Sigmoid colon (tissue), 7 donors: ENCODE data around the gene CLEC16A. TPM values are rescaled to one million over a fixed set of nuclear protein-coding genes. Genes with fewer than 3 reads are reported as not detected.

Experiments
- DNase-seq: peaks from one replicate; pipeline ENCODE4 v3.0.0-alpha.2; 2019
- H3K27ac ChIP-seq, 4 donors: fragments of 200-600 bp; sonication (generic); one replicate each; pipeline ENCODE4 v1.5.1; 2016 to 2019; ENCODE audit warnings: mild to moderate bottlenecking in 1 of 4
- H3K27me3 ChIP-seq, 3 donors: fragments of 200-600 bp; sonication (generic); one replicate each; pipeline ENCODE4 v1.5.1; 2019; ENCODE audit warnings: mild to moderate bottlenecking in 1 of 3
- H3K36me3 ChIP-seq, 4 donors: fragments of 200-600 bp; sonication (generic); one replicate each; pipeline ENCODE4 v1.5.1; 2016 to 2019
- H3K4me1 ChIP-seq, 4 donors: fragments of 200-600 bp; sonication (generic); one replicate each; pipeline ENCODE4 v1.5.1; 2017 to 2019
- H3K4me3 ChIP-seq, 4 donors: fragments of 200-600 bp; sonication (generic); one replicate each; pipeline ENCODE4 v1.5.1; 2017 to 2019; ENCODE audit warnings: mild to moderate bottlenecking in 2 of 4, moderate library complexity in 1 of 4
- H3K9me3 ChIP-seq, 4 donors: fragments of 200-600 bp in 3 of 4; sonication (generic) in 3 of 4; one replicate each; pipeline versions ENCODE4 v1.5.1 to v1.6.1; 2013 to 2019
- CTCF ChIP-seq, 4 experiments: fragments of 450-650 bp in 3 of 4; fragments of 200-600 bp in 1 of 4; IDR thresholded peaks; one replicate each; pipeline ENCODE4 v1.5.1; 2016 to 2019; ENCODE audit warnings: antibody characterized with exemption in 4 of 4, mild to moderate bottlenecking in 3 of 4, moderate library complexity in 2 of 4
- EP300 ChIP-seq, 4 donors: sonication (generic); formaldehyde crosslinking; IDR thresholded peaks; one replicate each; pipeline ENCODE4 v1.6.1; 2017; ENCODE audit warnings: antibody characterized with exemption in 4 of 4
- POLR2A ChIP-seq, 2 donors: fragments of 450-650 bp; IDR thresholded peaks; one replicate each; pipeline ENCODE4 v1.6.1; 2016; ENCODE audit warnings: antibody characterized with exemption in 2 of 2, mild to moderate bottlenecking in 2 of 2, moderate library complexity in 2 of 2
- POLR2AphosphoS5 ChIP-seq, 4 donors: sonication (generic); formaldehyde crosslinking; IDR thresholded peaks; one replicate each; pipeline ENCODE4 v1.6.1; 2017; ENCODE audit warnings: antibody characterized with exemption in 4 of 4
- WGBS, 2 donors: extraction: QIAGEN DNeasy Blood & Tissue Kit; methylation state at CpG; one replicate each; pipeline ENCODE4 v1.1.7; 2013; 5-methylcytosine and 5-hydroxymethylcytosine counted together
- intact Hi-C: fragments of 100-400 bp; cut with DNase I; formaldehyde crosslinking; loops from one replicate; pipeline ENCODE4 v1.15.1; 2023
- polyA plus RNA-seq, 3 donors: library from polyadenylated mRNA; stranded (reverse); fragments of 200-250 nt; gene quantifications; one replicate each; pipeline ENCODE4 v1.2.3, GENCODE V29; 2013
- total RNA-seq, 4 donors: library from RNA; depleted of rRNA; stranded (reverse); fragments of >200 nt; gene quantifications; one replicate each; pipeline ENCODE4 v1.1.0, GENCODE V29; 2016
- donor health status: healthy with polysubstance abuse.
- donor health status: Bipolar disorder and iron deficiency.
- donor health status: healthy.

The CLEC16A gene
- total and polyA plus RNA-seq, 7 donors = 9.6 to 35.2 (median 24.6) TPM

- Histone ChIP-seq H3K27ac (no peak overlapping the region), H3K36me3 (peaks cover 0 to 30% (median 7%) of the 10 kb centered on the region in 4 donors)
- intact Hi-C loops = loop anchor here (5.0 to 10.0 kb wide), 3 partner anchors 674 to 827 kb away; partner anchors contain the start of genes SNN and ZC3H7A
Measured at GRCh38 chr16:10967986-10968385, 23.6 kb downstream of the CLEC16A start.

GRCh38 chr16:10968498-10968897 lies 24.1 kb downstream of the CLEC16A start:
- Histone ChIP-seq H3K27me3 (no peaks in the 10 kb centered on the region), H3K4me3 (no peak overlapping the region), H3K9me3 (no peaks in the 10 kb centered on the region), H3K27ac (no peak overlapping the region), H3K36me3 (peaks cover 0 to 29% (median 3%) of the 10 kb centered on the region in 4 donors), H3K4me1 (peaks cover 0 to 15% (median 10%) of the 10 kb centered on the region in 4 donors)
- intact Hi-C loops = loop anchor here (5.0 to 10.0 kb wide), 3 partner anchors 674 to 826 kb away; partner anchors contain the start of genes SNN and ZC3H7A
- no peak for DNase-seq
- no peak for TF ChIP-seq EP300 (IDR thresholded peaks at IDR 0.05)
- no peak for TF ChIP-seq POLR2AphosphoS5 (IDR thresholded peaks at IDR 0.05)
- TF ChIP-seq POLR2A (IDR thresholded peaks at IDR 0.05) = no peak
- no peak for TF ChIP-seq CTCF (IDR thresholded peaks at IDR 0.05)
- 90 to 93% methylated on average over 3 of the region's 3 CpGs for WGBS, 2 donors

More at GRCh38 chr16:10967986-10968385, 23.6 kb downstream of the CLEC16A start:
- H3K4me1 ChIP-seq = peaks cover 0 to 15% (median 10%) of the 10 kb centered on the region in 4 donors
- H3K4me3 ChIP-seq = no peak overlapping the region
- no peak for TF ChIP-seq POLR2AphosphoS5 (IDR thresholded peaks at IDR 0.05)
- no peak for TF ChIP-seq CTCF (IDR thresholded peaks at IDR 0.05)
- no peak for TF ChIP-seq POLR2A (IDR thresholded peaks at IDR 0.05)
- no peak for TF ChIP-seq EP300 (IDR thresholded peaks at IDR 0.05)
- DNase-seq = no peak
- WGBS, 2 donors = 79 to 90% methylated on average over 5 of the region's 5 CpGs
- no peaks in the 10 kb centered on the region for H3K9me3 ChIP-seq
- no peaks in the 10 kb centered on the region for H3K27me3 ChIP-seq

GRCh38 chr16:10969615-10970014 lies 25.3 kb downstream of the CLEC16A start:
- DNase-seq = no peak
- intact Hi-C loops = loop anchor here (5.0 to 10.0 kb wide), 4 partner anchors 215 to 825 kb away; partner anchors contain the start of genes SNN and ZC3H7A
- peaks cover 0 to 10% (median 5%) of the 10 kb centered on the region in 4 donors for H3K4me1 ChIP-seq
- H3K9me3 ChIP-seq = no peaks in the 10 kb centered on the region
- H3K36me3 ChIP-seq = peaks cover 0 to 33% (median 2%) of the 10 kb centered on the region in 4 donors
- no peaks in the 10 kb centered on the region for H3K27me3 ChIP-seq
- no peak overlapping the region for H3K27ac ChIP-seq
- 61 to 77% methylated on average over 1 of the region's 1 CpG for WGBS, 2 donors
- H3K4me3 ChIP-seq = no peak overlapping the region
- TF ChIP-seq EP300 (IDR thresholded peaks at IDR 0.05) = no peak
- no peak for TF ChIP-seq POLR2AphosphoS5 (IDR thresholded peaks at IDR 0.05)
- TF ChIP-seq POLR2A (IDR thresholded peaks at IDR 0.05) = no peak
- TF ChIP-seq CTCF (IDR thresholded peaks at IDR 0.05) = no peak

- Histone ChIP-seq H3K27me3 (no peaks in the 10 kb centered on the region), H3K4me1 (peaks cover 0 to 8% (median 5%) of the 10 kb centered on the region in 4 donors), H3K36me3 (peaks cover 0 to 34% (median 4%) of the 10 kb centered on the region in 4 donors), H3K9me3 (no peaks in the 10 kb centered on the region), H3K27ac (no peak overlapping the region), H3K4me3 (no peak overlapping the region)
- DNase-seq = no peak
- TF ChIP-seq POLR2A (IDR thresholded peaks at IDR 0.05) (no peak), EP300 (IDR thresholded peaks at IDR 0.05) (no peak), CTCF (IDR thresholded peaks at IDR 0.05) (no peak), POLR2AphosphoS5 (IDR thresholded peaks at IDR 0.05) (no peak)
- intact Hi-C loops = loop anchor here (10.0 kb wide), 1 partner anchor 215 kb away; no protein-coding TSS in a partner anchor
- 96 to 97% methylated on average over 2 of the region's 2 CpGs for WGBS, 2 donors
Measured at GRCh38 chr16:10970065-10970464, 25.7 kb downstream of the CLEC16A start.
